Upper lobe of left lung (tissue), 6 donors: ENCODE measurements around the gene MUC5B. TPM values are rescaled to one million over a fixed set of nuclear protein-coding genes. Genes with fewer than 3 reads are reported as not detected.
A peak's percentile ranks its signal among the peaks of the same experiment; 100 is the strongest.

ENCODE experiments used
- ATAC-seq, 2 donors: fragments of 200-7000 bp; cut with Tn5 transposase; one replicate each; pipeline ENCODE4 v1.9.1; 2022; ENCODE audit warnings: mild to moderate bottlenecking in 2 of 2, moderate library complexity in 2 of 2; ENCODE audit not compliant: low FRiP score in 2 of 2
- DNase-seq, 2 donors: peaks; one replicate each; pipeline ENCODE4 v3.0.0-alpha.2; 2019 to 2020
- H3K27ac ChIP-seq, 4 donors: fragments of 200-600 bp; sonication (generic); one replicate each; pipeline ENCODE4 v1.5.1; 2016 to 2019
- H3K27me3 ChIP-seq, 4 donors: fragments of 200-600 bp; sonication (generic); one replicate each; pipeline ENCODE4 v1.5.1; 2017 to 2019
- H3K36me3 ChIP-seq, 4 donors: fragments of 200-600 bp; sonication (generic); one replicate each; pipeline ENCODE4 v1.5.1; 2016 to 2019
- H3K4me1 ChIP-seq, 4 donors: fragments of 200-600 bp; sonication (generic); one replicate each; pipeline ENCODE4 v1.5.1; 2018 to 2019
- H3K4me3 ChIP-seq, 4 donors: fragments of 200-600 bp; sonication (generic); one replicate each; pipeline ENCODE4 v1.5.1; 2017 to 2019; ENCODE audit warnings: mild to moderate bottlenecking in 2 of 4, moderate library complexity in 1 of 4
- H3K9me3 ChIP-seq, 4 donors: fragments of 200-600 bp; sonication (generic); one replicate each; pipeline ENCODE4 v1.5.1; 2018 to 2019
- CTCF ChIP-seq, 6 experiments: fragments of 450-650 bp in 4 of 6; fragments of 200-600 bp in 2 of 6; sonication (generic) in 2 of 6; IDR thresholded peaks; one replicate each; pipeline ENCODE4 v1.5.1; 2016 to 2019; ENCODE audit warnings: antibody characterized with exemption in 6 of 6
- EP300 ChIP-seq, 4 donors: sonication (generic); formaldehyde crosslinking; IDR thresholded peaks; one replicate each; pipeline ENCODE4 v1.5.1; 2017; ENCODE audit warnings: antibody characterized with exemption in 4 of 4, control low read depth in 2 of 4
- POLR2A ChIP-seq, 4 donors: fragments of 450-650 bp; IDR thresholded peaks; one replicate each; pipeline ENCODE4 v1.5.1; 2016 to 2017; ENCODE audit warnings: antibody characterized with exemption in 4 of 4, mild to moderate bottlenecking in 2 of 4
- POLR2AphosphoS5 ChIP-seq, 2 donors: sonication (generic); formaldehyde crosslinking; IDR thresholded peaks; one replicate each; pipeline ENCODE4 v1.5.1; 2017; ENCODE audit warnings: antibody characterized with exemption in 2 of 2
- WGBS, 2 donors: methylation state at CpG; one replicate each; pipeline ENCODE4 v1.1.5; 2017 to 2018; 5-methylcytosine and 5-hydroxymethylcytosine counted together
- total RNA-seq, 6 donors: library from RNA; depleted of rRNA in 4 of 6; stranded (reverse); fragments of >200 nt in 4 of 6; gene quantifications; one replicate each; pipeline versions ENCODE4 v1.1.0 to v1.2.1, GENCODE V29; 2016 to 2021
- donor health status: DM: no; HTN: no; CAD: no; lungs with moderate emphysema.
- donor health status: DM: no; HTN: yes; CAD: no; lungs with severe emphysema.

Gene MUC5B
- total RNA-seq, 6 donors from 2014 or later, result 3.2 to 54.5 (median 16.2) TPM

GRCh38 chr11:1278766-1279673, 56.2 kb downstream of the MUC5B start:
- Histone ChIP-seq H3K4me1 (peaks cover 4 to 10% (median 7%) of the 10 kb centered on the region in 4 donors), H3K27me3 (no peaks in the 10 kb centered on the region), H3K27ac (no peak overlapping the region), H3K9me3 (no peaks in the 10 kb centered on the region), H3K36me3 (peaks cover 12 to 90% (median 68%) of the 10 kb centered on the region in 4 donors), H3K4me3 (no peak overlapping the region)
- 95 to 97% methylated on average over 19 to 40 of the region's 40 CpGs for WGBS, 2 donors
- TF ChIP-seq EP300 (IDR thresholded peaks at IDR 0.05), result no peak
- TF ChIP-seq POLR2A (IDR thresholded peaks at IDR 0.05), result no peak
- no peak for TF ChIP-seq POLR2AphosphoS5 (IDR thresholded peaks at IDR 0.05)
- TF ChIP-seq CTCF (IDR thresholded peaks at IDR 0.05), result no peak
- DNase-seq, result peak in 1 of 2 donors; percentile 69
- ATAC-seq, result no peak

GRCh38 chr11:1279674-1280055, 56.8 kb downstream of the MUC5B start:
- H3K4me3 ChIP-seq, result no peak overlapping the region
- ATAC-seq (no peak), DNase-seq (no peak)
- peaks cover 14 to 91% (median 72%) of the 10 kb centered on the region in 4 donors for H3K36me3 ChIP-seq
- 95 to 98% methylated on average over 9 to 13 of the region's 14 CpGs for WGBS, 2 donors
- H3K4me1 ChIP-seq, result peaks cover 4 to 10% (median 7%) of the 10 kb centered on the region in 4 donors
- H3K27ac ChIP-seq, result no peak overlapping the region
- no peaks in the 10 kb centered on the region for H3K9me3 ChIP-seq
- TF ChIP-seq CTCF (IDR thresholded peaks at IDR 0.05), result no peak
- TF ChIP-seq EP300 (IDR thresholded peaks at IDR 0.05), result no peak
- no peak for TF ChIP-seq POLR2AphosphoS5 (IDR thresholded peaks at IDR 0.05)
- TF ChIP-seq POLR2A (IDR thresholded peaks at IDR 0.05), result no peak
- no peaks in the 10 kb centered on the region for H3K27me3 ChIP-seq

GRCh38 chr11:1280116-1281035, 57.5 kb downstream of the MUC5B start:
- no peaks in the 10 kb centered on the region for H3K27me3 ChIP-seq
- DNase-seq (peak in 1 of 2 donors; percentile 78), ATAC-seq (peak in 1 of 2 donors; percentile 4)
- H3K27ac ChIP-seq, result no peak overlapping the region
- 93 to 95% methylated on average over 42 to 46 of the region's 46 CpGs for WGBS, 2 donors
- peaks cover 18 to 91% (median 73%) of the 10 kb centered on the region in 4 donors for H3K36me3 ChIP-seq
- no peaks in the 10 kb centered on the region for H3K9me3 ChIP-seq
- H3K4me3 ChIP-seq, result no peak overlapping the region
- TF ChIP-seq EP300 (IDR thresholded peaks at IDR 0.05) (no peak), POLR2A (IDR thresholded peaks at IDR 0.05) (no peak)
- peaks cover 4 to 10% (median 7%) of the 10 kb centered on the region in 4 donors for H3K4me1 ChIP-seq

GRCh38 chr11:1281326-1281973, 58.6 kb downstream of the MUC5B start:
- ATAC-seq (no peak), DNase-seq (peak in 1 of 2 donors; percentile 71)
- no peak for TF ChIP-seq CTCF (IDR thresholded peaks at IDR 0.05)
- no peak for TF ChIP-seq POLR2AphosphoS5 (IDR thresholded peaks at IDR 0.05)
- no peak for TF ChIP-seq EP300 (IDR thresholded peaks at IDR 0.05)
- TF ChIP-seq POLR2A (IDR thresholded peaks at IDR 0.05), result no peak
- peaks cover 14 to 91% (median 75%) of the 10 kb centered on the region in 4 donors for H3K36me3 ChIP-seq
- H3K27me3 ChIP-seq, result no peaks in the 10 kb centered on the region
- peaks cover 4 to 10% (median 7%) of the 10 kb centered on the region in 4 donors for H3K4me1 ChIP-seq
- peak overlapping the region; percentile 27 to 79 (median 57) for H3K27ac ChIP-seq
- WGBS, 2 donors, result 75 to 86% methylated on average over 13 to 33 of the region's 33 CpGs
- no peaks in the 10 kb centered on the region for H3K9me3 ChIP-seq
- no peak overlapping the region for H3K4me3 ChIP-seq
